Thoracic aorta (tissue), 2 donors: Measurements from ENCODE around the gene PRPSAP1. TPM values are rescaled to one million over a fixed set of nuclear protein-coding genes. Genes with fewer than 3 reads are reported as not detected.

Experiments used
- ATAC-seq: fragments of 150-250 bp; one replicate; pipeline ENCODE4 v1.8.0; 2017; ENCODE audit warnings: low read depth; ENCODE audit not compliant: insufficient number of reproducible peaks, low FRiP score
- DNase-seq: peaks from one replicate; pipeline ENCODE4 v3.0.0-alpha.2; 2020; ENCODE audit warnings: low spot score
- H3K27ac ChIP-seq, 2 donors: fragments of 200-600 bp; sonication (generic); 1 replicate in 1 of 2; 2 replicates in 1 of 2; pipeline ENCODE4 v1.5.1; 2016; ENCODE audit warnings: mild to moderate bottlenecking in 2 of 2, moderate library complexity in 2 of 2
- H3K27me3 ChIP-seq: fragments of 200-600 bp; sonication (generic); replicated peaks from 2 replicates; pipeline ENCODE4 v1.6.0; 2016; ENCODE audit warnings: mild to moderate bottlenecking; ENCODE audit not compliant: insufficient read depth
- H3K36me3 ChIP-seq: fragments of 200-600 bp; sonication (generic); one replicate; pipeline ENCODE4 v1.5.1; 2016
- H3K4me1 ChIP-seq, 2 donors: fragments of 200-600 bp; sonication (generic); 1 replicate in 1 of 2; 2 replicates in 1 of 2; pipeline versions ENCODE4 v1.5.1 to v1.6.0; 2016; ENCODE audit warnings: low read depth in 2 of 2, mild to moderate bottlenecking in 1 of 2; ENCODE audit not compliant: control insufficient read depth in 1 of 2
- H3K4me3 ChIP-seq: fragments of 200-600 bp; sonication (generic); 2 replicates; pipeline ENCODE4 v1.5.1; 2016; ENCODE audit warnings: mild to moderate bottlenecking
- H3K9me3 ChIP-seq: fragments of 200-600 bp; sonication (generic); 2 replicates; pipeline ENCODE4 v1.5.1; 2016
- CTCF ChIP-seq: fragments of 200-600 bp; sonication (generic); IDR thresholded peaks from one replicate; pipeline ENCODE4 v1.5.1; 2019; ENCODE audit warnings: antibody characterized with exemption
- total RNA-seq, 2 donors: library from RNA; depleted of rRNA; stranded (reverse); fragments of >200 nt; gene quantifications; one replicate each; pipeline versions ENCODE4 v1.1.0 to v1.2.3, GENCODE V29; 2016

PRPSAP1 gene
- total RNA-seq, 2 donors from 2014 or later: 57.8 to 83.9 TPM

GRCh38 chr17:76278268-76278908, 75.3 kb downstream of the PRPSAP1 start:
- no peak for TF ChIP-seq CTCF
- no peak for DNase-seq

GRCh38 chr17:76277300-76278267, 76.1 kb downstream of the PRPSAP1 start:
- Histone ChIP-seq H3K27ac (no peak overlapping the region), H3K4me1 (peaks cover 0 to 4% of the 10 kb centered on the region in 2 donors), H3K36me3 (no peaks in the 10 kb centered on the region), H3K27me3 (no peaks in the 10 kb centered on the region), H3K9me3 (no peaks in the 10 kb centered on the region), H3K4me3 (no peak overlapping the region)
- no peak for TF ChIP-seq CTCF
- ATAC-seq (no peak), DNase-seq (no peak)

More at GRCh38 chr17:76278268-76278908, 75.3 kb downstream of the PRPSAP1 start:
- no peaks in the 10 kb centered on the region for H3K27me3 ChIP-seq
- ATAC-seq: no peak
- H3K9me3 ChIP-seq: no peaks in the 10 kb centered on the region
- H3K4me3 ChIP-seq: no peak overlapping the region
- H3K27ac ChIP-seq: no peak overlapping the region
- H3K4me1 ChIP-seq: peaks cover 0 to 4% of the 10 kb centered on the region in 2 donors
- H3K36me3 ChIP-seq: no peaks in the 10 kb centered on the region

GRCh38 chr17:76276461-76277299, 77.0 kb downstream of the PRPSAP1 start:
- Histone ChIP-seq H3K9me3 (no peaks in the 10 kb centered on the region), H3K36me3 (no peaks in the 10 kb centered on the region), H3K27ac (no peak overlapping the region), H3K4me1 (peaks cover 9 to 12% of the 10 kb centered on the region in 2 donors), H3K4me3 (no peak overlapping the region), H3K27me3 (no peaks in the 10 kb centered on the region)
- ATAC-seq: no peak
- no peak for TF ChIP-seq CTCF
- DNase-seq: no peak

- ATAC-seq (no peak), DNase-seq (no peak)
- Histone ChIP-seq H3K27ac (no peak overlapping the region), H3K4me1 (peaks cover 12 to 15% of the 10 kb centered on the region in 2 donors), H3K9me3 (no peaks in the 10 kb centered on the region), H3K36me3 (no peaks in the 10 kb centered on the region), H3K27me3 (no peaks in the 10 kb centered on the region), H3K4me3 (no peak overlapping the region)
- no peak for TF ChIP-seq CTCF
These were observed 77.7 kb downstream of the PRPSAP1 start for GRCh38 chr17:76276069-76276431.
